Suprapubic skin (tissue), 4 donors: ENCODE measurements around the gene CDHR3.

ENCODE experiments used
- EP300 ChIP-seq: sonication (generic); formaldehyde crosslinking; IDR thresholded peaks from one replicate; pipeline ENCODE4 v1.6.1; 2017; ENCODE audit warnings: antibody characterized with exemption
- POLR2A ChIP-seq, 2 donors: fragments of 450-650 bp; IDR thresholded peaks; one replicate each; pipeline ENCODE4 v1.6.1; 2017; ENCODE audit warnings: antibody characterized with exemption in 2 of 2, mild to moderate bottlenecking in 2 of 2, moderate library complexity in 2 of 2
- POLR2AphosphoS5 ChIP-seq, 3 donors: sonication (generic); formaldehyde crosslinking; IDR thresholded peaks; one replicate each; pipeline ENCODE4 v1.6.1; 2017; ENCODE audit warnings: antibody characterized with exemption in 3 of 3
- TF ChIP-seq, protein P1 (sequence below), 2 donors: fragments of 200-600 bp in 1 of 2; fragments of 450-650 bp in 1 of 2; sonication (generic) in 1 of 2; IDR thresholded peaks; one replicate each; pipeline ENCODE4 v1.5.1; 2016 to 2019; ENCODE audit warnings: antibody characterized with exemption in 2 of 2, mild to moderate bottlenecking in 1 of 2, moderate library complexity in 1 of 2

DNA sequence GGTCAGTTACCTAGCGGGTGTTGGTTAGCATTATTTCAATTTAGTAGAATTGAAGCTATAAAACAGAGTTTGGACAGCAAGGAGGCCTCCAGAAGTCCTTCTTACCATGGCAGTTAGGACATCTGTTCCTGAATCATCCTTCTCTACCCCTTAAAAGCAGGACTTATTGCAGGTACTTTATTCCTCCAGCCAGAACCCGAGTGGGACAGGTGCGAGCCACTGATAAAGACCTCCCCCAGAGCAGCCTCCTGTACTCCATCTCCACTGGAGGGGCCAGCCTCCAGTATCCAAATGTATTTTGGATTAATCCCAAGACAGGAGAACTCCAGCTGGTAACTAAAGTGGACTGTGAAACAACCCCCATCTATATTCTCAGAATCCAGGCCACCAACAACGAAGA is 54.6 kb downstream of the CDHR3 start:
- TF ChIP-seq, protein P1, sequence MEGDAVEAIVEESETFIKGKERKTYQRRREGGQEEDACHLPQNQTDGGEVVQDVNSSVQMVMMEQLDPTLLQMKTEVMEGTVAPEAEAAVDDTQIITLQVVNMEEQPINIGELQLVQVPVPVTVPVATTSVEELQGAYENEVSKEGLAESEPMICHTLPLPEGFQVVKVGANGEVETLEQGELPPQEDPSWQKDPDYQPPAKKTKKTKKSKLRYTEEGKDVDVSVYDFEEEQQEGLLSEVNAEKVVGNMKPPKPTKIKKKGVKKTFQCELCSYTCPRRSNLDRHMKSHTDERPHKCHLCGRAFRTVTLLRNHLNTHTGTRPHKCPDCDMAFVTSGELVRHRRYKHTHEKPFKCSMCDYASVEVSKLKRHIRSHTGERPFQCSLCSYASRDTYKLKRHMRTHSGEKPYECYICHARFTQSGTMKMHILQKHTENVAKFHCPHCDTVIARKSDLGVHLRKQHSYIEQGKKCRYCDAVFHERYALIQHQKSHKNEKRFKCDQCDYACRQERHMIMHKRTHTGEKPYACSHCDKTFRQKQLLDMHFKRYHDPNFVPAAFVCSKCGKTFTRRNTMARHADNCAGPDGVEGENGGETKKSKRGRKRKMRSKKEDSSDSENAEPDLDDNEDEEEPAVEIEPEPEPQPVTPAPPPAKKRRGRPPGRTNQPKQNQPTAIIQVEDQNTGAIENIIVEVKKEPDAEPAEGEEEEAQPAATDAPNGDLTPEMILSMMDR (IDR thresholded peaks at IDR 0.05) = no peak
- no peak for TF ChIP-seq POLR2A (IDR thresholded peaks at IDR 0.05)
- TF ChIP-seq EP300 = no peak
- no peak for TF ChIP-seq POLR2AphosphoS5 (IDR thresholded peaks at IDR 0.05)
